ENCODE data around the gene ZNF57.
"Not testable (repeated sequence)": the region's sequence is repeated elsewhere in the genome, so short reads cannot be mapped to it uniquely, and the experiment has no call there.

The ZNF57 gene

GRCh38 chr19:2952953-2953481 is 52.3 kb downstream of the ZNF57 start:
- no peak for DNase-seq (ENCODE audit: low spot score)

- no peak for DNase-seq (ENCODE audit: low spot score)
Measured at GRCh38 chr19:2957160-2957559, 56.4 kb downstream of the ZNF57 start.

- DNase-seq (ENCODE audit: low spot score) = no peak
Measured at GRCh38 chr19:2960120-2960519, 59.4 kb downstream of the ZNF57 start.

- DNase-seq (ENCODE audit: low spot score) = peak; percentile 72
Measured at GRCh38 chr19:2962018-2962670, 61.4 kb downstream of the ZNF57 start.

GRCh38 chr19:2963122-2963521 is 62.4 kb downstream of the ZNF57 start:
- DNase-seq (ENCODE audit: low spot score) = no peak

GRCh38 chr19:2963631-2964030 is 62.9 kb downstream of the ZNF57 start:
- not testable (repeated sequence) for DNase-seq (ENCODE audit: low spot score)

GRCh38 chr19:2964874-2965273 is 64.1 kb downstream of the ZNF57 start:
- no peak for DNase-seq (ENCODE audit: low spot score)

GRCh38 chr19:2967972-2968371 is 67.2 kb downstream of the ZNF57 start:
- no peak for DNase-seq (ENCODE audit: low spot score)

All from hematopoietic multipotent progenitor cell treated with erythropoietin and hydrocortisone succinate and interleukin-3 and kit ligand, for 15 days (in vitro differentiated cells).